CD1c-positive myeloid dendritic cell (primary cell): ENCODE data around the gene CEMIP.

Experiments used
- DNase-seq: peaks from one replicate; pipeline ENCODE4 v3.0.0-alpha.2; 2016; ENCODE audit errors: extremely low spot score

The CEMIP gene

GRCh38 chr15:80823120-80823519 lies 44.0 kb downstream of the CEMIP start:
- DNase-seq, result no peak

DNA sequence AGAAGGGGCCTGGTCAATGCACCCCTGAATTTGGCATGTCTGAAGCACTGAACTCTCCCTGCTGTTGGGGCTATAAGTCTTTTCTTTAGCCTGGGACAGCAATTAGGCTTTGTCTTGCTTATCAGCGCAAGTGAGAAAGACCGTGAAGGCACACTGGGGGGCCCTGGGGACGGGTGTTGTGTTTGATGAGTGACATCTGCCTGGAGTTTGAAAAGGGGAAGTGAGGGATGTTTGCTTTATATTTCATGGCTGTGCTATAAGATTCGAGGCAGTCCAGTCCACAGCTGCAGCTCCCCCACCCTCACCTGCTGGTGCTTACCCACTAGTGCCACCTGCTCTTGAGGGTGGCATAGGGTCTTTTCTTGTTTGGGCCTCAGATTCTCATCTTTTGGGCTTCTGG lies 44.8 kb downstream of the CEMIP start:
- DNase-seq, result no peak

DNA sequence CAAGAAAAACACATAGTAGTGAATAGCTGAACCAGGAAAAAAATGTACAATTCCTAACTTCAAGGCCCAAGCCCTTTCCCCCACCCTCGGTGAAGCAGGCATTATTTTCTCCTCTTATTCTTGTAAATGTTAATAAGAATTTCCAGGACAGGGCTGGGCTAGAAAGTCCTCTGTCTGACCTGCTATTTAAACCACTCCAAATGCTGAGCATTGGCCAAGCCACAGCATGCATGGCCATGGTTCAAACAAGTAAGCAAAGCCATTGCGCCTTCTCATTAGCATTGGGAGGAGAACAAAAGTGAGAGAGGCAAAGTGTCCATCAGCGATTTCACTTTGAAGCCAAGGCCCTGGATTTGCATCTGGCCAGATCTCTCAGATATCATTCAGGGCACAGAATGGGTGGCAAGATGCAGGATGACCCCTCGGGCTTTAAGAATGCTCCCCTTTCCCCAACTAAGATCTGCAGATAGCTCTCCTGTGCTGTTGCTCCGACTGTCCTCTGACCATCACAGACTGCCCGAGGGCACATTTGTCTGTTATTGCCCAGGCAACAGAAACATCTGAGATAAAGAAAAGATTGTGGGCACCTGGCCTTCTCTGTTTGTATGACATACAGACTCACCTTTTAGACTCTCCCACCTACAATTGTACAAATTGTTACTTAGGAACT lies 46.3 kb downstream of the CEMIP start:
- DNase-seq, result no peak

DNA sequence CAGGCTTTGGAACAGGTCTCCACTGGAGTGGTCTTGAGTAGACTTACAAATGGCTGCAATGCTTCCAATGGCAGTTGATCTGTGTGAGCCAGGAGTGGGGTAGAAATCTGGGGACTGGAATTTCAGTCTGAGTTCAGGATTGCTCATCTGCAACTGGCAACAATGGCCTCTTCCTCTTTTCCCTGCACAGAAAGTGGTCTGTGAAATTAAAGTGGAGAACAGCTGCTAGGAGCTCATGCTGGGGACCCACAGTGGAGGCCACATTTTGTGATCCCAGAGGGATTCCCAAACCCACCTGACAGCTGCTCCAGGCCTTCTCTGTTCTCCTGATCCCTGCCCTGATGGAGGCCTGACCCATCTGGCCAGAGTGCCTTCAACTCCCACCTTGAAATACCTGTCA lies 49.6 kb downstream of the CEMIP start:
- no peak for DNase-seq

- DNase-seq, result no peak
Observed at GRCh38 chr15:80830677-80831076, 51.5 kb downstream of the CEMIP start.

DNA sequence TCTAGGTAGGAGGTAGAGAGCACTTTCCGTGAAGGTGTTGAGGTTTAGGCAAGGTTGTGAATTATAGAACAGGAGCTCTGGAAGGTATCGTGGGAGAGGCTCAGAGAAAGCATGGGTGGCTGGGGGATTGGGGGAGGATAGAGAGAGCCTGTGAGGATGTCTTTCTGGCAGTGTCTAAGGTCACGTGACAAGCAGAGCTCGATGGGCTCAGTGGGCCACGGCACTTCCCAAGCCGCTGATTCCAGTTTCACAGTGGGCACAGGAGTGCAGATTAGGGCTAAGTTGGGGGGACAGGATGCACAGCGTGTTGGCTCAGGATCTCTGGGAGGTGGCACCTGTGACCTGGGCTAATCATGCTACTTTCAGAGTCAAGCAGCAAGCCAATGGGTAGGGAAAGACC lies 52.0 kb downstream of the CEMIP start:
- DNase-seq, result no peak

GRCh38 chr15:80831606-80832224 lies 52.5 kb downstream of the CEMIP start:
- no peak for DNase-seq

DNA sequence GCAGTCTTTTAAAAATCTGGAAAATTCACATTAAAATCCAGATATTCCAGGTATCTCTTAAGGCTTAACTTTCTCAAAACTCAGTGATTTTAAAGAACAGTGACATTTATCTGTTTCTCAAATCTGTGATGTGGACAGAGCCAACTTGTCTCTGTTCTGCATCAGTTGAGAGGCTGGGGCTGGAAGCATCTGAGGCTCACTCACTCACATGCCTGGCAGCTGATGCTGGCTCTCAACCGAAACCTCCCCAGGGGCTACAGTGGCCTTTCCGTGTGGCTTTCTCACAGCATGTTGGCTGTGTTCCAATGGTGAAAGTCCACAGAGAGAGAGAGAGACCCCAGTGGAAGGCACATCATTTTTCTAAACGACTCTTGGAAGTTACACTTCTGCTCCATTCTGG lies 53.5 kb downstream of the CEMIP start:
- DNase-seq, result no peak

DNA sequence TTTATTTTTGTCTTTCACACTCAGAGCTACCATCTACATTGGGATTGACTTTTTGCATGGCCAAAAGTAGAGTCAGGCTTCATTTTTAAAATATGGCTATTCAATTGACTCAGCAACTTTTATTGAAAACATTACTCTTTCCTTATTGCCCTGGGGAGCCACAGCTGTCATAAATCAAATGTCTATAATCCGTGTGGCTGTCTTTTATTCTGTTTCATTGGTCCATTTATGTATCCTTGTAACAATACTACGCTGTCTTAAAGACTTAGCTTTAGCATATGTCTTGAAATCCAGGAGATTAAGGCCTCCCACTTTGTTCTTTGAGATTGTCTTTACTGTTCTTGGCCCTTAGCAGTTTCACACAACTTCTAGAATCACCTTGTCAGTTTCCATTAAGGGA lies 55.2 kb downstream of the CEMIP start:
- DNase-seq, result no peak

- no peak for DNase-seq
Observed at GRCh38 chr15:80834906-80835305, 55.7 kb downstream of the CEMIP start.

DNA sequence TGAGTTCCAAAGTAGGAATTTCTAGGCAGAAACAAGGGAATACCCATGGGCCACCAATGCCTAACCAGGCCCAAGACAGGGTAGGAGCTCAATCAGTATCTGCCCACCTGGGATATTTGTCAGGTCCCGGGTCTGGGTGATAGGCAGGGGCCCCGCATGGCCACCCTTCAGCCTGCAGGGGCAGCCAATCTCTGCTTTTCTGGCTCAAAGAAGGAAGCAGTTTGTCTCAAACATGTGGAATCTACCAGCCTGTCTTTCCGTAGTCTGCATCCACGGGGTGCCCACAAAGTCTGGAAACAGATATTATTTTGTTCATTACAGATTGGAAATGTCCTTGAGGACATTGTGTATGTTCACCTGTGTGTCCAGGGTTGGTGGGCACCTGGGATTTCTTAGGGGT lies 56.2 kb downstream of the CEMIP start:
- DNase-seq, result no peak

DNA sequence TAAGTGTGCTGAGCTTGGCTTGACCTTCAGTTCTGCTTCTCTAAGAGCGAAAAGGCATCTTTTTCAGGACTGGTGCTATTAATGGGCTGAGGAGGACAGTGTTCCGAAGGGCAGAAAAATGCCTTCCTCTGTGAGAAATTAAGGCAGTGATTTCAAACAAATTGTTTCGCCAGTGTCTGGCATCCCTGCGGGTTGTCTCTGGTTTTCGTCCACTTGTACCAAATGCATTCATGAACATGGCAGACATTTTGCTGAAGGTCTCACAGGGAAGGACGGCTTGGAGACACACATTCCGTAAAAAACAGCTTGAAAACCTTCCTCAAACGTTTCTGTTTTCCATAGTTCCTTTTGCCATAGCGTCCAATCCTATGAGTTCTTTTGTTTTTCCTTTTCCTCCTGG lies 57.1 kb downstream of the CEMIP start:
- no peak for DNase-seq

GRCh38 chr15:80837006-80837405 lies 57.8 kb downstream of the CEMIP start:
- DNase-seq, result no peak

- no peak for DNase-seq
Observed at GRCh38 chr15:80838012-80838411, 58.8 kb downstream of the CEMIP start.

DNA sequence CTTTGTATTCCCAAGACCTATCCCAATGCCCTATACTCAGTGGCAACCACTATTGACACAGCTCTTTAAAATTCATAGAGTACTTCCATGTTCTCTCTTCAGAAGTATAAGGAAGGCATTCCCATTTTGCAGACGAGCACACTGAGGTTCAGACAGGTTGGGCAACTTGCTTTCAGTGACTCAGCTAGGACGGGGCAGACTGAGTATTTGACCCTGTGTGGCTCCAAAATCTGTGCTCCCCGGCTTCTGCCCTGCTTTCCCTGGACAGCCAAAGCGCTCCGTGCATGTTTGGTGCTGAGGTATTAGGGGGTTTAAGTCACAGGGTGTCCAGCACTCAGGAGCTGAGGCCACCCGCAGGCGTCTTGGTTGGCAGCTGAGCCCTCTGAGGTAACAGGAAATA lies 59.5 kb downstream of the CEMIP start:
- no peak for DNase-seq

- no peak for DNase-seq
Observed at GRCh38 chr15:80839764-80840130, 60.6 kb downstream of the CEMIP start.

- no peak for DNase-seq
Observed at GRCh38 chr15:80840182-80841130, 61.3 kb downstream of the CEMIP start.

- DNase-seq, result no peak
Observed at GRCh38 chr15:80841541-80841940, 62.4 kb downstream of the CEMIP start.

DNA sequence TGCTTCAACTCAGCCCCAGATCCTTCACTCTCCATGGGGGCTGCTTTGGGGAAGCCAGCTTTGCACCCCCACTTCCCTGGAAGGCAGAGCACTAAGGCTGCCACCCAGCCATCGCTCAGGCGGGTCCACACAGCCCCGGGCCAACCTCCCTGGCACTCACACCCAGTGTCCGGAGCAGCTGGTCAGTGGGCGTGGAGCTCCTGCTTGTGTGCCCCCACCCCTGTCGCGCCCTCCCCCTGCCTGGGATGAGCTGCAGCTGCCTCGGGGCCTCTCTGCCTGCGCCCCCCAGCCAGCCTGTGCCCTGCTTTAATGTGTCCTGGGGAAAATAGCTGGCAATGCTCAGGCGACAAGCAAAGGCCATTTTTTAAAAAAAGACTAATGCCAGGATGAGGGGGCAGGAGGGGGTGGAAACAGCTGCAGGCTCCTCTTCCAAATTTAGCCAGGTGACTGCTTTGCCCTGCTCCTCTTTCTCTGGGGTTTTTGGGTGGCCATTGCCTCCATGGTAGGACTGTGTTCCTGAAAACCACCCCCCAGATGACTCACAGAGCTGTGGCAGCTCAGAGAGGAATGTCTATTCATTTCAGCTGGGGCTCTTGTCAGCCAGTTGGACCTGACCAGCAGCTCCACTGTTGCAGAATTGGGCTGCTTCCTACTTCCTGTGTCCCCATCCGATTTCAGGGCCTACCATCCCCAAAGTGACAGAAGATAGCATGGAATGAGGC lies 65.0 kb downstream of the CEMIP start:
- DNase-seq, result no peak

DNA sequence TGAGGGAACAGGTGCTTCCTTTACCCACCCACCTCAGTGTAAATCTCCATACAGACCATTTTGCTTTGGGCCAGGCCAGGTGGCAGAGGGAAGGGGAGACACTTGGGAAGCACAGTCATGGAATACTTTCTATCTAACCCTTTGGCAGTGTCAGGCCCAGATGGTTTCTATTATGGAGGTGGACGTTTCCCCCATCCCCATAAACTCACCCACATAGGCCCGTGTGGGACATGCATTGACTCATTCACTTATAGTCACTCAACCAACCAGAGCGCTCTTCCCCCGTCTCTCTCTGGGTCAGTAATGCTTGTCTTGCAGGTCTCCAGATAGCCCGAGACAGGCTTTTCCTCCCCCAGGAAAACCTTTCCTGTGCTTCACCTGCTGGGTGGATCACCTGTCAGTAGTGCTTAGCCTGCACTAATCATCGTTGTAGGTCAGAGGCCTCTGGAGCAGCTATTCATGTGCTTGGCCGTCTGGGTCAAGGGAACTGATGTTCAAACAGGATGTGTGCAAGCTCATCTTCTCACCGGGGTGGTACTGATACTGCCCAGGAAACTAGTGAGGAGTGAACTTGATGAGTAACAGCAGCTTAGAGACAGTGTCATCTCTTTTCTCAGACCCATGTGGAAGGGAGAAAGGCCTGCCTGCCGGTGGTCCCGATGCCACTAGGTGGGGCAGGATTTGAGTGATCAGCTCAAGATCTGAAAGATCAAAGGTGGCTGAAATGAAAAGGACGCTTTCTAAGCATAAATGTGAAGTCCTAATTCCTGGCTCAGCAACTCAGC lies 67.1 kb downstream of the CEMIP start:
- DNase-seq, result no peak

GRCh38 chr15:80849308-80849707 lies 70.1 kb downstream of the CEMIP start:
- DNase-seq, result peak; percentile 3
